NOMO-1 treated with dmso at 0.1 percent for 144 hours (cell line): ENCODE measurements around the gene C12orf60.

Experiments used
- DNase-seq: peaks from one replicate; lab custom pipeline; 2025; ENCODE audit not compliant: unreplicated experiment; lab: John Stamatoyannopoulos, UW

Gene C12orf60

DNA sequence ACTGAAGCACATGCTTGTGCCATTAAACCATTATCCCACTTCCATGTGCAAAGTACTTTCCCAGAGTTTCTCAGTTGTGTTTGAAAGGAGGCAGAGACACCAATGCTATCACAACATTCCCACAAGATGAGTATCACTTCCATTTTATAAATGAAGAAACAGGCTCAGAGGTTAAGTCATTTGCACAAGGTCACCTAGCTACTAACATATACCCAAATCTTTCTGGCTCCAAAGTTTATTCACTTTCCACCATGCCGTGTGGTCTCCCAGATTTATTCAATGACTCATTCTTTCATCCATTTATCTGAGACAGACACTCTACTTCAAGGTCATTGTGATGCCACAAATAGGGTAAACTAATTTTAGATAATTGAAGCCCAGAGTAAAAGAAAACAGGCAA is 30.5 kb downstream of the C12orf60 start:
- DNase-seq = no peak

GRCh38 chr12:14834509-14834908 is 31.0 kb downstream of the C12orf60 start:
- DNase-seq = no peak

DNA sequence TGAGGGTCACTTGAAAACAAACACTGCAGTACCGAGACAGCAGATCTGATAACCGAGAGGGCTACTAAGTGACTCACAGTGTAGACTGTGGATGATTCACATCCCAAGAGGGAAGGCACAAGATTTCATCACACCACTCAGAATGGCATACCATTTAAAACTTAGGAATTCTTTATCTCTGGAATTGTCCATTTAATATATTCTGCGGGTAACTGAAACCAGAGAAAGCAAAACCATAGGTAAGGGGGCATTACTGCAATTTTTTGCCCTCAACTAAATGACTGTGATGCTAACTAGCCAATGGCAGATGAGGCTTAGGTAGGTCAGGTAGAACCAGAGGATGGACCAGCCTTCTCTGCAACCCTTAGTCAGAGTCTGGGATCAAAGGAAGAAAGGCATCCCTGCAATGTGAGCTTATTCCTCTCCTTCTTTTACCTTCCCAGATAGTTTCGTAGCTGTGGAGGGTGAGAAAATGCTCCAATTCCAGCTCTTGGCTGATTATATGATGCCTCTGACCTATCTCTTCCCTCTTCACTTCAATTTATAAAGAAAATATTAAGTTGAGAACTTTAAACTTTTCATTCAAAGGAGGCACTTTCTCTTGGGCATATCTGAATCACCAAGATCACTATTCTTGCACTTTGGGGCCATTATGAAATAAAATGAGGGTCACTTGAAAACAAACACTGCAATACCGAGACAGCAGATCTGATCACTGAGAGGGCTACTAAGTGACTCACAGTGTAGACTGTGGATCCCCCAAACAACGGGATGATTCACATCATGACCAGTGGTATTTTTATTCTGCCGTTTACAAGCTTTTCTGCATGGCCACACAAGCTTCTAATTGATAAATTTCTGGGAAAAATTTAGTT is 33.1 kb downstream of the C12orf60 start:
- no peak for DNase-seq

- DNase-seq = no peak
These were observed 35.8 kb downstream of the C12orf60 start for GRCh38 chr12:14839262-14839661.

- no peak for DNase-seq
These were observed 37.1 kb downstream of the C12orf60 start for GRCh38 chr12:14840616-14841015.

- no peak for DNase-seq
These were observed 38.3 kb downstream of the C12orf60 start for GRCh38 chr12:14841761-14842160.

GRCh38 chr12:14842315-14842714 is 38.8 kb downstream of the C12orf60 start:
- no peak for DNase-seq

DNA sequence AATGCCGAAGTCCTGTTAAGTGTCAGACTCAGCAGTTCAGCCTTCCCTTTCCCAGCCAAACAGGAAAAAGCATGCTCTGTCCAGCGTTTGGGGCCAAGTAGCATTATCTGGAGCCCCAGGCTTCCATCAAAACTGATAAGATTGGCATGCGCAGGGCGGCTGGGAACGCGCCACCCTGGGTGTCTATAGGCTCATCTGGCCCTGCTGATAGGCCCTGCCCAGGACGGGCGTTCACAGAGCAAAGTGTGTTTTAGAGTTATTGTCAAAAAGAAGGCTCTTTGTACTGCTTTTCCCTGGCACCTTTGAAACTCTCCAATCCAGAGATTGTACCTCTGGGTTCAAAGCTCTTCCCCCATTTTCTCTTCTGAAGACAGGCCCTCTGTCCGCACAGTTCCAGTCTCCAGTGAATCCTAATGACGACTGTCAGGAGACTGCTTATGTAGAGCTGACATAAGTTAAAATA is 40.0 kb downstream of the C12orf60 start, which contains the start of gene ART4:
TSS of gene ART4 (minus strand) at position 102 of the 463 bp plus-strand sequence. CDS start 413 bp downstream, outside the sequence.
- DNase-seq = no peak

- no peak for DNase-seq
These were observed 40.9 kb downstream of the C12orf60 start for GRCh38 chr12:14844401-14844800.

GRCh38 chr12:14845350-14845750 is 41.9 kb downstream of the C12orf60 start:
- DNase-seq = no peak

DNA sequence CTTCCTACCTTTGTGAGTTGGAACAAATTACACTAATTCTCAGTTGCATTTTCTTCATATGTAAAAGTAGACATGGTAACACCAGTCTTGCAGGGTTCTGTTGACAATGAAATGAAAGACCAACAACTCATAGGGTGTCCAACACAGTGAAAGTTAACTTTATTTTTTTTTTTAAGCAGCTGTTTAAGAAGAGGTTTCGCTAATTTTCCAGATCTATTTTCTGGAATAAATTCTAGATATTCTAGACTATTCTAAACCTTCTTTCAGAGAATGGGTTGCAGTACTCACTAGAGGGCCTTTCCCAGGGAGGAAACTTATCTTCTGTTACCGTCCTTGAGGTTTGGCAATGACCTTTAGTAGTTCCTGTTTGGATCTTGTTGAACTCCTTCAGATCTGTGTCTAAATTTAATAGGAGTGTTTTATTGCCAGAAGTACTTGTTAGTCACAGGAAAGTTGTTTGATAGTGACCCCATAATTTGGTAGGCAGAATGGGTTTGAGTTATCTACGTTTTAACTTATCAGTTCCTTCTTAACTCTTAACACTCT is 42.6 kb downstream of the C12orf60 start:
- no peak for DNase-seq

DNA sequence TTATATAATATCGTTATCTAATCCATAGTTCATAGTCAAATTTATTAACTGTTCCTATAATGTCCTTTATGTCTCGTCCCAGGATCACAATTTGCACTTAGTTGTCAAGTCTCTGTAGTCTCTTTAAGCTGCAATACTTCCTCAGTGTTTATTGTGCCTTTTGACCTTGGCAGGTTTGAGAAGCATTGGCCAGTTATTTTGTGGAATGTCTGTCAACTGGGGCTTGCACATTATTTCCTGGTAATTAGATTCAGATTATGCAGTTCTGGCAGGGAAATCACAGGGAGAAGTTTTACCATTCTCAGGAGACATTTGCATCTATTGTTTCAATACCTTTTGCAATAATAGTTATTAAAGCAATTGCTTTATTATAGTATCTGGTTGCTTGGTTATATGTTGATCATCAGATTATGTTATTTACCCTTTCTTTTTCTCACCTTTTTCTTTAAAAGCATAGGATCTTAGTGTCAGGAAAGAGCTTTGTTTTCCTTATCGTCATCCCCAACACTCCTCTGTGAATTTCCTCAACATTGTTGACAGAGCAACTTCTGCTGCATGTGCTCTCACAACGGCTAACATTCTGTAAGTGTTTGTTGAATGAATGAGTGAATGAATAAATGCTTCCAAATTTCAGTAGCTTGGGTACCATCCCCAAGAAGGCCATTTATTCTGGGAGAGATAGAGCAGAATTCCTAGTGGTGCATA is 43.6 kb downstream of the C12orf60 start:
- no peak for DNase-seq

DNA sequence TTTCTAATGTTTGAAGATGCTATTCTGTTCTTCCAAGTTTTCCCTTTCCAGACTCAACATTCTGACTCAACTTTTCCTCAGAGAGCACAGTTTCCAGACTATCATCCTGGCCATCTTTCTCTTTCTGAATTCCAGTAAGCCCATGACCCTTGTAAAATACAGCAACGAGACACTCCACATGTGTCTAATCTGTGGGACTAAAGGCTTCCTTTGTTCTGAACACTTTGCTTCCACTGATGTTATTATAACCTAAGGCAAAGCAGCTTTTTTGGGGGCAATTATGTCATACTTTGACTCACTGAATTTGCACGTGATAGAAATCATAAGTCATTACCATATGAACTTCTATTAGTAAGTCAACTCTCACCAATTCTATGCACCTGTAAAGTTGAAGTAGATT is 46.2 kb downstream of the C12orf60 start:
- no peak for DNase-seq

DNA sequence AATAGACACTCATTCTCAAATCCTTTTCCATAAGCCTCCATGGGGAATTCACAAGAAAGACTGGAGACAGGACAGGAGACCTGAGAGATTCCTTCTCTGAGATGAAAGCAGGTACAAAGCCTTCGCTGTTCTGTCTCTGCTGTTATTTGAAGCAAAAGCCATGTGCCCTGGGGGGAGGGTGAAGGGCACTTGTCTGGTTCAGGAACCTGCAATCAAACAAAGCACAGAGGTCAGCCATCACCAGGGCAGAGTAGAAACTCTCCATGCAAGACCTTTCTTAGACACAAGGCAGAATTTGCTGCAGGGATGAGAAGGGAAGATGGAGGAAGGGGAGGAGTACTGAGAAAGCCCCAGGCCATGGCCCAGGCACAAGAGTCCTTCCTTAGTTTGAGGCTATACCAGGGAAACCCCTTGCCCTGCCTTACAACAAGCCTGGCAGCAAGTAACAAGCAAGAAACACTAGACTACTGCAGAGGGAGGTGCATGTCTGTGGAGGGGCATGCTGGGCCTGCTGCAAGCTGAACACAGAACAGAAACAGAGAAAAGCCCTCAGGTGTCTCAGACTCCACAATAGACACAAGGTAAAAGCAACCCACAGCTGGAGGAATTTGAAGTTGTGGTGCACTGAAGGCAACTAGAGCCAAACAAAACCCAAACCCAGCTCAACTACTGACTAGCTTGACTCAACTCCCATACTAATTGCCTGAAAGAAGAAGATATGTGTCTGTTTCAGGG is 47.6 kb downstream of the C12orf60 start:
- no peak for DNase-seq

DNA sequence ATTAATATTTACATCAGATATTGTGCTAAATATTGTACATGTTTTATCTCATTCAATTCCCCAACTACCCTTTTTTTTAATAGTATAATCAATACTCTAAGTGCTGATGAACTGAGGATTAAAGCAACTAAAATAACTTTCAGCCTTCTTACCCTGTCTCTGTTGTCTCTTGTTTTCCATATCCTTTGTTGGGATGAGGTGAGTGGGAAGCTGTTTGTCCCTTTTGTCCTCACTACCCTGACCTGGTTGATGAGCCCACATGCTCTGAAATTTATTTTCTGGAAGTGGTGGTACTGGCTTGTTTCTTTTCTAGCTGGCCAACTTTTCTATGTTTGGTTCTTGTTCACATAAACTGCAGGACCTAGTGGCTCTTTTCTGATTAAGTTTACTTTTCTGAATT is 49.4 kb downstream of the C12orf60 start:
- DNase-seq = no peak

- DNase-seq = no peak
These were observed 50.5 kb downstream of the C12orf60 start for GRCh38 chr12:14853961-14854360.

DNA sequence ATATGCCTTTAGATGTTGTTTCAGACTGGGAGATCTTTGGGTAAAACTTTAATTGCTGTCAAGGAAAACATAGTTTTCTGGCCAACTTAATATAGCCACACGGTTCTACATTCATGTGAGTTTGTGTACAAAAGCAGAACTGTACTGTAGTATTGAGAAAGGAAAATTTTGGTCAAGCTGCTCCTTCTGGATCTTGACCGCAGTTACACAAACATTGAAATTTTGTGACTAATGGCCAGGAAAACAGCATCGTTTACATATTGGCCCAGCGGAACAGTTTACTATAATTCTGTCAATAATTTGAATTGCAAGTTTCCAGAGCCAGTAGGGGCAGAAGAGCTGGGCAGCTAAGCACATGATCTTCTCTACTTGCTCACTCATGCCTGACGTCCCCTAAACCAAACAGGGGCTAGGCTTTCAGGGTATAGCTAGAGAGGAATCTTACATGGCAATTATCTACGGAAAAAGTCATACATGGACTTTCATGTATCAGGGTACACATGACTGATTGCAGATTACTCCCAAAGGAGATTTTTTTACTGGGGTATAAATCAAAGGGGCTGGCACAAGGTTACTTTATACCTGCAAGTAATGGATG is 51.2 kb downstream of the C12orf60 start:
- DNase-seq = no peak

- DNase-seq = no peak
These were observed 55.0 kb downstream of the C12orf60 start for GRCh38 chr12:14858513-14858912.

DNA sequence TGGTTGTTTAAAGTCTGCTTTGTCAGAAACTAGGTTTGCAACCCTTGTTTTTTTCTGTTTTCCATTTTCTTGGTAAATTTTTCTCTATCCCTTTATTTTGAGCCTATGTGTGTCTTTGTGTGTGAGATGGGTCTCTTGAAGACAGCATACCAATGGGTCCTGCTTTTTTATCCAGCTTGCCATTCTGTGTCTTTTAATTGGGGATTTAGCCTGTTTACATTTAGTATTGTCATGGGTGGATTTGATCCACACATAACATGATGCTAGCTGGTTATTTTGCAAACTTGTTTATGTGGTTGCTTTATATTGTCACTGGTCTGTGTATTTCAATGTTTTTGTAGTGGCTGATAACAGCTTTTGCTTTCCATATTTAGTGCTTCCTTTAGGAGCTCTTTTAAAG is 57.0 kb downstream of the C12orf60 start:
- no peak for DNase-seq

GRCh38 chr12:14868916-14869506 is 65.5 kb downstream of the C12orf60 start:
- DNase-seq = no peak
